HG03575 (cell line): Measurements from ENCODE around the gene TMEM106A.
"Not testable (repeated sequence)": the region's sequence is repeated elsewhere in the genome, so short reads cannot be mapped to it uniquely, and the experiment has no call there.

Source experiments
- ATAC-seq: cut with Tn5 transposase; IDR thresholded peaks from one replicate; pipeline ENCODE4 v1.9.1; 2021; ENCODE audit not compliant: unreplicated experiment, insufficient number of reproducible peaks, low FRiP score; ENCODE audit errors: extremely low read depth

The TMEM106A gene

GRCh38 chr17:43211480-43212402, at the start of gene TMEM106A:
TMEM106A (plus strand) TSS chr17:43211875; CDS start chr17:43213042, 1,167 bp downstream.
- no peak for ATAC-seq

- ATAC-seq: not testable (repeated sequence)
These were observed 45.7 kb upstream of the TMEM106A start for GRCh38 chr17:43165971-43166370.

- ATAC-seq: no peak
These were observed 42.0 kb upstream of the TMEM106A start for GRCh38 chr17:43169561-43170139.

GRCh38 chr17:43170140-43170765, 41.4 kb upstream of the TMEM106A start:
- ATAC-seq: peak; percentile 47

- ATAC-seq: peak; percentile 43
These were observed 40.7 kb upstream of the TMEM106A start, which contains the start of gene NBR1 for GRCh38 chr17:43170766-43171585. NBR1 (plus strand) TSS chr17:43171214; CDS start chr17:43175800, 4,586 bp downstream.

- ATAC-seq: no peak
These were observed 39.8 kb upstream of the TMEM106A start for GRCh38 chr17:43171586-43172487.

- ATAC-seq: no peak
These were observed 36.2 kb upstream of the TMEM106A start for GRCh38 chr17:43175213-43176118.

- ATAC-seq: no peak
These were observed 35.5 kb upstream of the TMEM106A start for GRCh38 chr17:43176119-43176570.

- ATAC-seq: no peak
These were observed 27.8 kb upstream of the TMEM106A start for GRCh38 chr17:43183921-43184320.

- ATAC-seq: not testable (repeated sequence)
These were observed 25.0 kb upstream of the TMEM106A start for GRCh38 chr17:43186656-43187055.

GRCh38 chr17:43193251-43193650, 18.4 kb upstream of the TMEM106A start:
- ATAC-seq: no peak

- no peak for ATAC-seq
These were observed 12.0 kb upstream of the TMEM106A start for GRCh38 chr17:43199633-43200032.

- no peak for ATAC-seq
These were observed 11.5 kb upstream of the TMEM106A start for GRCh38 chr17:43200127-43200526.

- ATAC-seq: not testable (repeated sequence)
These were observed 8.7 kb upstream of the TMEM106A start for GRCh38 chr17:43203013-43203412.

GRCh38 chr17:43210576-43210975, 1.1 kb upstream of the TMEM106A start:
- ATAC-seq: no peak

- ATAC-seq: no peak
These were observed 574 bp upstream of the TMEM106A start for GRCh38 chr17:43211123-43211479.
